GM12801 (cell line): ENCODE results near the gene MOCOS.

ENCODE experiments used
- TF ChIP-seq, protein P1 (sequence below): IDR thresholded peaks from one replicate; pipeline ENCODE4 v1.5.1; 2011; ENCODE audit warnings: control low read depth; ENCODE audit not compliant: insufficient read length; ENCODE audit errors: extremely low read depth

The MOCOS gene

DNA sequence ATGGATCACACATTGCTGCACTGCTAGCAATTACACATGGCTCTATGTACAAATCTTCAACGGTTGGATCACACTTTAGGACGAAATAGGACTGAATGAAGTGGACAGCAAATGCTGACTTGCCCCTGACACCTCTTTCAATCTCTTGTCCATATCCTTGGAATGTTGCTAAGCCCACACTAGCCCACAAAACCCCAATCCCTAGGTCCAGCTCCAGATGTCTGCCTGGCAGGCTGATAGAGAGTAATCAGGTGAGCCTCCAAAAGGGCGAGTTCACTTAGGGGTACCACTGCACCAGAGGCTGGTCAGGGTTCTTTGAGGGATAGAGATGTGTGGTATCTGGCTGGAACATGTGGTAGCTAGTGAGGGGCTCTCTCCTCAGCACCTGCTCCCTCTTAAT is 91.7 kb downstream of the MOCOS start:
- TF ChIP-seq, protein P1, sequence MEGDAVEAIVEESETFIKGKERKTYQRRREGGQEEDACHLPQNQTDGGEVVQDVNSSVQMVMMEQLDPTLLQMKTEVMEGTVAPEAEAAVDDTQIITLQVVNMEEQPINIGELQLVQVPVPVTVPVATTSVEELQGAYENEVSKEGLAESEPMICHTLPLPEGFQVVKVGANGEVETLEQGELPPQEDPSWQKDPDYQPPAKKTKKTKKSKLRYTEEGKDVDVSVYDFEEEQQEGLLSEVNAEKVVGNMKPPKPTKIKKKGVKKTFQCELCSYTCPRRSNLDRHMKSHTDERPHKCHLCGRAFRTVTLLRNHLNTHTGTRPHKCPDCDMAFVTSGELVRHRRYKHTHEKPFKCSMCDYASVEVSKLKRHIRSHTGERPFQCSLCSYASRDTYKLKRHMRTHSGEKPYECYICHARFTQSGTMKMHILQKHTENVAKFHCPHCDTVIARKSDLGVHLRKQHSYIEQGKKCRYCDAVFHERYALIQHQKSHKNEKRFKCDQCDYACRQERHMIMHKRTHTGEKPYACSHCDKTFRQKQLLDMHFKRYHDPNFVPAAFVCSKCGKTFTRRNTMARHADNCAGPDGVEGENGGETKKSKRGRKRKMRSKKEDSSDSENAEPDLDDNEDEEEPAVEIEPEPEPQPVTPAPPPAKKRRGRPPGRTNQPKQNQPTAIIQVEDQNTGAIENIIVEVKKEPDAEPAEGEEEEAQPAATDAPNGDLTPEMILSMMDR, result no peak

DNA sequence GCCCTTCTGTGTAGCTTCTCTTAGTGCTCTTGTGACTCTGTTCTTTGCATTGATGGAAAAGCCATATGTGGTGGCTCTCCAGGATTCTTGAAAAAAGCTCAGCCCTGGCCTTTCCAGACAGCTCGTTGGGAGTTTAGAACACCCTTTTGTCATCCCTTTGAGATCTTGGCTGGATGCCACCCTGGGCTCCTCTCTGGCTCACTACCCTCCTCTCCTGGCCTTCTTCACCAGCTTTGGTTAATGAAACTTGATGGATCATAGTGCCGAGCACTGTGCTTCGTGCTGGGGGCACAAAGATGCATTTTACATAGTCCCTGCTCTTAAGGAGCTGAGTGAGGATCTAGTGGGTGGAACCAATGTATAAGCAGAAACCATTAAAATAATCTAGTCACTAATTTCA is 94.6 kb downstream of the MOCOS start:
- TF ChIP-seq, protein P1, result no peak

DNA sequence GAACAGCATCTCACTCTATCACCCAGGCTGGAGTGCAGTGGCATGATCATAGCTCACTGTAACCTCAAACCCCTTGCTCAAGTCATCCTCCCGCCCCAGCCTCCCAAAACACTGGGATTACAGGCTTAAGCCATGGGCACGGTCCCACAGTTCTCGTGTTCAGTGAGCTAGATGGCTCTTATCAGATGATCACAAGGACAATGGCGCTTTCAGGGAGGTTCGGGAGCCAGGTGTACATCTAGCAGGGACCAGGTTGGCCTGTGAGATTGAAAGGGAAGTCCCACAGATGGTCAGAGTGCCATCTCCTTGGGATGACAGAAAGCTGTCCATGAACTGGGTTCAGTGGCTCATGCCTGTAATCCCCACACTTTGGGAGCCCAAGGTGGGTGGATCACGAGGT is 96.2 kb downstream of the MOCOS start:
- TF ChIP-seq, protein P1, result no peak

DNA sequence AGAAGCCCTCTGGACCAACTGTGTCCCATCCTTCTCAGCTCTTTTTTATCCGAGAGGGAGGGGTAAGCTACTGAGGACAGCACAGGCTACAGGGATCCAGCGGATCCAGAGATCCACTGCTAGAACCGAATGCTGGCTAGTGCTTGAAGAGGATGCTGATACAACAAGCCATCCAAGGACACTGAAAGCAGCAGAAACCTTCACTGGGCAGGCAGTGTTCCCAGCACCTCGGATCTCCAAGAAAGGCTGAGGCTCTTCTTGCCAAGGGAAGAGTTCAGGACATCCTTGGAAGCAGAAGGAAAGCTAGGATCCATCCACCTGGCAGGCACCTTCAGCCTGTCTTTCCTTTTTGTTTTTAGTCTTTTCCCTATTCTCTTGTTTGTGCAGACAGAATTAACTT is 97.0 kb downstream of the MOCOS start:
- TF ChIP-seq, protein P1, result no peak

DNA sequence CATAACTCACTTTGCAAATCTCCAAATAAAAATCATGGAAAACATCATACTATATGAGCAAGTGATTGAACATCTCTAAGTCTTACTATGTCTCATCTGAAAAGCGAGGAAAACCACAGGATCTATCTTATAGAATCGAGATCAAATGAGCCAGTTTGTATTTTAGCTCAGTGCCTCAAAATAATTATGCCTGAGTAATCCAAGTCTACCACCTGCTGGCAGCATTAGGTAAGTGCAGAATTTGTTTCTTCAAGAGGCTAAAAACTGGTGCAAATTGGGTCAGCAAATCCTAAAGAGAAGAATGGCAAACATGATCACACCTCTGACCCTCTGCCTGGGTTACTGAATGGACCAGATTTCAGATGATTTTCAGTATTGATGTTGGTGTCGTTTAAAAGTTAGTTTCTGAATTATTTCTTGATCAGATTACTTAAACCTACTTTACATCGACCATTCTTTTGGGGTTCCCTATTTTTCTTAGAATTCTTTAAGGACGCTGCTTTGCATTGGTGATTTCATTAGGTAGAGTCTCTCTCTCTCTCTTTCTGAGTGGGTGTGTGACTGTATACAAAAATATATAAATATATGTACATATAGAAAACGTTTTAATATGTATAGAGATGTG is 97.5 kb downstream of the MOCOS start:
- TF ChIP-seq, protein P1, result no peak

DNA sequence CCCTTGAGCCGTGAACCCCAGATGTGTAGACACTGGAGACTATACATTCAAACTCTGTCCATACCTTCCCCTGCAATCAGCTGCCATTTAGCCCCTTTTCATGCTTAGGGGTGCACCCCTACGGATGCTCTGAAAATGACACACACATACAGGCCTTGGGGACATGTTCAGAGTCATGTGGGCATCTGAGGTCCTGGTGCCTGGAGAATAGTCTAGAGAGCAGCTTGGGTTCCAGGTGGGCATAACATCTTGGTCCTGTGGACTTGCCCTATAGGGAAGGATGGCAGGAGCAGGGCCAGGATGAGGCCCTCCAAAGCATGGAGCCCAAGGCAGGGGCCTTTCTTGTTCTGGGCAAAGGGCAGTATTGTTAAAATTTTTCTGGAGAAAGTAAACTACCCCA is 100.4 kb downstream of the MOCOS start:
- TF ChIP-seq, protein P1, result no peak

DNA sequence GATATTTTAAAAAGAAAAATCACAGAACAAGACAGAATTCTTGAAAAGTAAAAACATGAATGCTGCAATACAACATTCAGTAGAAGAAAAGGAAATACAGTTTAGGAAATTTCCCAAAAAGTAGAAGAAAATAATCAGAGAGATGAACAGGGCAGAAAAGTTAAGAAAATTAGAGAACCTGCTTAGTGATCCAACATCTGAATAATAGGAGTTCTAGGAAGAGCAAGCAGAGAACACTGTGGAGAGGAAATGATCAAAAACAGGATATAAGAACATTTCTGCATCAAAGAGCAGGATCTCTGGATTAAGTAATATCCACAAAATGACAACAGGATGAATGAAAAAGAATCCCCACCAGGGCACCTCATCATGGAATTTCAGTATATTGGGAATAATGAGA is 101.4 kb downstream of the MOCOS start:
- TF ChIP-seq, protein P1, result no peak
